SU-DHL-6 (cell line): ENCODE data around the gene CORO1C.

Experiments
- H2AFZ ChIP-seq: fragments of 200-600 bp; sonication (generic); 2 replicates; pipeline ENCODE4 v1.6.1; 2014; ENCODE audit warnings: low read depth, mild to moderate bottlenecking, moderate library complexity, mixed read lengths, antibody characterized with exemption, low read length; ENCODE audit not compliant: severe bottlenecking
- H3F3A ChIP-seq: fragments of 200-600 bp; shearing (Covaris generic); 2 replicates; pipeline ENCODE4 v1.6.0; 2016; ENCODE audit warnings: antibody characterized with exemption, mild to moderate bottlenecking; ENCODE audit not compliant: insufficient read depth
- H3K27ac ChIP-seq: fragments of 200-600 bp; sonication (generic); 2 replicates; pipeline ENCODE4 v1.5.1; 2016; ENCODE audit warnings: low read depth, mild to moderate bottlenecking, low read length, moderate library complexity, mixed read lengths
- H3K27me3 ChIP-seq: fragments of 200-600 bp; sonication (generic), shearing (Covaris generic); 2 replicates; pipeline ENCODE4 v1.6.0; 2014; ENCODE audit warnings: mild to moderate bottlenecking, low read length
- H3K36me3 ChIP-seq: fragments of 200-600 bp; sonication (generic); 2 replicates; pipeline ENCODE4 v1.6.1; 2014; ENCODE audit warnings: mild to moderate bottlenecking, low read length, mixed read lengths
- H3K4me2 ChIP-seq: fragments of 300-600, 200-600 bp; shearing (Covaris generic), sonication (generic); 2 replicates; pipeline ENCODE4 v1.6.0; 2014; ENCODE audit warnings: low read length, low read depth, mild to moderate bottlenecking; ENCODE audit not compliant: poor library complexity, severe bottlenecking
- H3K4me3 ChIP-seq: fragments of 200-600 bp; sonication (generic); 2 replicates; pipeline ENCODE4 v1.5.1; 2014; ENCODE audit warnings: antibody characterized with exemption, low read length, mild to moderate bottlenecking, mixed read lengths; ENCODE audit not compliant: insufficient read depth, poor library complexity, severe bottlenecking
- H3K79me2 ChIP-seq: fragments of 200-600 bp; sonication (generic); 2 replicates; pipeline ENCODE4 v1.6.1; 2014; ENCODE audit warnings: mild to moderate bottlenecking, low read length, moderate library complexity; ENCODE audit not compliant: insufficient read depth
- H3K9ac ChIP-seq: fragments of 200-600 bp; sonication (generic); 2 replicates; pipeline ENCODE4 v1.7.0; 2014; ENCODE audit warnings: mild to moderate bottlenecking, low read length
- H3K9me2 ChIP-seq: fragments of 200-600 bp; sonication (generic); replicated peaks from 2 replicates; pipeline ENCODE4 v1.6.1; 2014; ENCODE audit warnings: low read length; ENCODE audit not compliant: insufficient read depth
- H3K9me3 ChIP-seq: fragments of 200-600 bp; sonication (generic); 2 replicates; pipeline ENCODE4 v1.6.1; 2014; ENCODE audit warnings: low read length, mixed read lengths; ENCODE audit not compliant: insufficient read depth
- H4K20me1 ChIP-seq: fragments of 200-600 bp; sonication (generic); 2 replicates; pipeline ENCODE4 v1.6.1; 2014; ENCODE audit warnings: low read depth, mild to moderate bottlenecking, antibody characterized with exemption, low read length, moderate library complexity, mixed read lengths
- EZH2phosphoT487 ChIP-seq: fragments of 200-600 bp; sonication (generic), shearing (Covaris generic); conservative IDR thresholded peaks from 2 replicates; pipeline ENCODE4 v1.6.1; 2018; ENCODE audit warnings: mild to moderate bottlenecking, antibody characterized with exemption, low read length, moderate library complexity, mixed read lengths
- TF ChIP-seq, protein P1 (sequence below): fragments of 200-600 bp; sonication (generic); IDR thresholded peaks from one replicate; pipeline ENCODE4 v1.5.1; 2017; ENCODE audit warnings: antibody characterized with exemption, mild to moderate bottlenecking, low read length, moderate library complexity; ENCODE audit not compliant: insufficient read depth, poor library complexity, severe bottlenecking

The CORO1C gene

DNA sequence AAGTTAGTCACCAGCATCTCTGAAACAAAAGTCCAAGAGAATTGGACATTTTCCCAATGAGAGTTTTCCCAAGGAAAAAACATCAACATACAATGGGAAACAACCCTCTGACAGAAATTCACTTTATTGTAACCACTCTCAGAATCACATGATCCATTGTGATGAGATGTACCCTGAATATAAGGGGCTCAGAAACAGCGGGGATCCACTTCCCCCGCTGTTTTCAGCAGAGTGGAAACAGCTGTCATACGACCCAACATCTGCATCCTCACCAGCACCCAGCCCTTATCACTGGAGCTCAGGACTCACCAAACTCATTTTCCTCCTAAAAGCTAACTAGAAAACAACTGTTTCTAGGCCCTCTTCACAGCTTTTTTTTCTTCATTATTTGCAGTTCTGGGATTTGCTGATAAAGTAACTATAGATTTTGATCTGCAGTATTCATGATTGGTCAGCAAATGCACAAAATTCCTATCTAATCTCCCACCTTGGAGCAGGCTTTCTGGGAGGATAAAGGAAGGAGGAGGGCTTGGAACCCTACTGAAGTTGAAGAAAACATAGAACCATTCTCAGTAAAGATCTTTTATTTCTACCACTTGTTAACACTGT lies 31.3 kb downstream of the CORO1C start:
- TF ChIP-seq, protein P1, sequence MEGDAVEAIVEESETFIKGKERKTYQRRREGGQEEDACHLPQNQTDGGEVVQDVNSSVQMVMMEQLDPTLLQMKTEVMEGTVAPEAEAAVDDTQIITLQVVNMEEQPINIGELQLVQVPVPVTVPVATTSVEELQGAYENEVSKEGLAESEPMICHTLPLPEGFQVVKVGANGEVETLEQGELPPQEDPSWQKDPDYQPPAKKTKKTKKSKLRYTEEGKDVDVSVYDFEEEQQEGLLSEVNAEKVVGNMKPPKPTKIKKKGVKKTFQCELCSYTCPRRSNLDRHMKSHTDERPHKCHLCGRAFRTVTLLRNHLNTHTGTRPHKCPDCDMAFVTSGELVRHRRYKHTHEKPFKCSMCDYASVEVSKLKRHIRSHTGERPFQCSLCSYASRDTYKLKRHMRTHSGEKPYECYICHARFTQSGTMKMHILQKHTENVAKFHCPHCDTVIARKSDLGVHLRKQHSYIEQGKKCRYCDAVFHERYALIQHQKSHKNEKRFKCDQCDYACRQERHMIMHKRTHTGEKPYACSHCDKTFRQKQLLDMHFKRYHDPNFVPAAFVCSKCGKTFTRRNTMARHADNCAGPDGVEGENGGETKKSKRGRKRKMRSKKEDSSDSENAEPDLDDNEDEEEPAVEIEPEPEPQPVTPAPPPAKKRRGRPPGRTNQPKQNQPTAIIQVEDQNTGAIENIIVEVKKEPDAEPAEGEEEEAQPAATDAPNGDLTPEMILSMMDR: no peak
- TF ChIP-seq EZH2phosphoT487: no peak
- Histone ChIP-seq H3K4me2 (no peak overlapping the region), H3K9ac (no peak overlapping the region)

DNA sequence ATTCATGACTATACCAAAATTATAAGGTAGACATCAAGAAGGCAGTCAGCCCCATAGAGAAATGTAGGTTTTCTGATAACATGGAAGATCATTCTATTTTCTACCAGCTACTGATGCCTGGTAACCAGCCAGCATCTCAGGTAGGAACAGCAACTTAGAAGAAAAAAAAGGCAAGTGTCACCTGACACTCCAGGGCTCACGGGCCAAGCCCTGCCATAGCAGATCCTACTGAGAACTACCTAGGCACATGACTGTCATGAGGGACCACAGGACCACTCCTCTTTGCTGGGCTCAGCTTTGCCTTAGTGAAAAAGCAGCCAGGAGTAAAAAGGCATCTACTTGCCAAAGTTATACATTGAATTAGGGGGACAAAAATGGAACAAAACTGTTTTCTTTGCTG lies 33.4 kb downstream of the CORO1C start:
- Histone ChIP-seq H3K79me2 (no peaks in the 10 kb centered on the region), H4K20me1 (no peaks in the 10 kb centered on the region), H3K27me3 (no peaks in the 10 kb centered on the region), H2AFZ (no peak overlapping the region), H3K4me2 (no peak overlapping the region), H3K9me2 (no peaks in the 10 kb centered on the region), H3K36me3 (no peaks in the 10 kb centered on the region), H3K27ac (no peak overlapping the region), H3F3A (no peaks in the 10 kb centered on the region), H3K4me3 (no peak overlapping the region), H3K9ac (no peak overlapping the region), H3K9me3 (no peaks in the 10 kb centered on the region)
- no peak for TF ChIP-seq EZH2phosphoT487
- TF ChIP-seq, protein P1: no peak

More for the DNA sequence above, 31.3 kb downstream of the CORO1C start:
- no peaks in the 10 kb centered on the region for H3K79me2 ChIP-seq
- no peaks in the 10 kb centered on the region for H3K9me2 ChIP-seq
- no peaks in the 10 kb centered on the region for H3K27me3 ChIP-seq
- no peaks in the 10 kb centered on the region for H3K36me3 ChIP-seq
- no peaks in the 10 kb centered on the region for H4K20me1 ChIP-seq
- H3K27ac ChIP-seq: no peak overlapping the region
- H3K9me3 ChIP-seq: no peaks in the 10 kb centered on the region
- no peaks in the 10 kb centered on the region for H3F3A ChIP-seq
- no peak overlapping the region for H2AFZ ChIP-seq
- no peak overlapping the region for H3K4me3 ChIP-seq

DNA sequence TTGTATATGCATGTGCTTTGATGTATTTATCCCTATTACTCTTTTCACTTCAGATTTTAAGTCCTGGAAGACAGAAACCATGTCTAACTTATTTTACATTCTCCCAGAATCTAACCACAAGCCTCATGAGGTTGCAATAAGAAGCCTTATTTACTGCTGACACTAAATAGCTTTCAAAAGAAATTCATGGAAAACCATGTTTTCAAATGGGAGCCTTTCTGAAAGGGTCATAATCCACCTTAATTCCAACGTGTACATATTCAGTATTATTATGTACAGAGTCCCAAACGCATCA lies 34.4 kb downstream of the CORO1C start:
- Histone ChIP-seq H3K9ac (no peak overlapping the region), H2AFZ (no peak overlapping the region), H4K20me1 (no peaks in the 10 kb centered on the region), H3K9me2 (no peaks in the 10 kb centered on the region), H3F3A (no peaks in the 10 kb centered on the region), H3K27ac (no peak overlapping the region), H3K4me3 (no peak overlapping the region), H3K27me3 (no peaks in the 10 kb centered on the region), H3K4me2 (no peak overlapping the region), H3K36me3 (no peaks in the 10 kb centered on the region), H3K9me3 (no peaks in the 10 kb centered on the region), H3K79me2 (no peaks in the 10 kb centered on the region)
- TF ChIP-seq EZH2phosphoT487: no peak
- TF ChIP-seq, protein P1: no peak
